GM21528 (cell line): Measurements from ENCODE around the gene ANO1.

Experiments used
- ATAC-seq: cut with Tn5 transposase; IDR thresholded peaks from one replicate; pipeline ENCODE4 v1.9.1; 2021; ENCODE audit warnings: mild to moderate bottlenecking, moderate library complexity; ENCODE audit not compliant: unreplicated experiment, low FRiP score

Gene ANO1

GRCh38 chr11:70091638-70092037 is 13.5 kb downstream of the ANO1 start:
- ATAC-seq, result no peak

- no peak for ATAC-seq
Measured at GRCh38 chr11:70092959-70093715, 15.0 kb downstream of the ANO1 start.

- ATAC-seq, result no peak
Measured at GRCh38 chr11:70095541-70096252, 17.6 kb downstream of the ANO1 start.

GRCh38 chr11:70097783-70098563 is 19.9 kb downstream of the ANO1 start:
- ATAC-seq, result no peak

GRCh38 chr11:70098936-70099335 is 20.8 kb downstream of the ANO1 start:
- no peak for ATAC-seq

GRCh38 chr11:70099578-70100279 is 21.6 kb downstream of the ANO1 start:
- no peak for ATAC-seq

- ATAC-seq, result no peak
Measured at GRCh38 chr11:70100280-70100603, 22.1 kb downstream of the ANO1 start.

GRCh38 chr11:70100791-70101190 is 22.7 kb downstream of the ANO1 start:
- ATAC-seq, result no peak

GRCh38 chr11:70103256-70103975 is 25.3 kb downstream of the ANO1 start:
- ATAC-seq, result no peak

GRCh38 chr11:70104419-70104818 is 26.3 kb downstream of the ANO1 start:
- ATAC-seq, result no peak

- no peak for ATAC-seq
Measured at GRCh38 chr11:70104961-70105360, 26.8 kb downstream of the ANO1 start.

- no peak for ATAC-seq
Measured at GRCh38 chr11:70105369-70105754, 27.2 kb downstream of the ANO1 start.

GRCh38 chr11:70105755-70106571 is 27.8 kb downstream of the ANO1 start:
- no peak for ATAC-seq

GRCh38 chr11:70106757-70107156 is 28.6 kb downstream of the ANO1 start:
- ATAC-seq, result no peak

GRCh38 chr11:70107191-70107590 is 29.1 kb downstream of the ANO1 start:
- ATAC-seq, result no peak

GRCh38 chr11:70107756-70108155 is 29.6 kb downstream of the ANO1 start:
- ATAC-seq, result no peak

GRCh38 chr11:70108250-70108649 is 30.1 kb downstream of the ANO1 start:
- no peak for ATAC-seq

GRCh38 chr11:70109006-70109405 is 30.9 kb downstream of the ANO1 start:
- ATAC-seq, result no peak

GRCh38 chr11:70109903-70110302 is 31.8 kb downstream of the ANO1 start:
- ATAC-seq, result no peak
